Small intestine (tissue), 7 donors: ENCODE data around the gene HOXB7. TPM values are rescaled to one million over a fixed set of nuclear protein-coding genes. Genes with fewer than 3 reads are reported as not detected.

ENCODE experiments used
- DNase-seq, 2 donors: peaks; one replicate each; pipeline versions ENCODE4 v3.0.0 to v3.0.0-alpha.2; 2013
- FAIRE-seq: peaks from 2 replicates; lab custom pipeline; 2012; peaks lifted over from hg19 to GRCh38; lab: Jason Lieb, UNC
- H3K27ac ChIP-seq, 3 donors: one replicate each; pipeline ENCODE4 v1.5.1; 2013; ENCODE audit warnings: low read length in 2 of 3, mild to moderate bottlenecking in 2 of 3, control low read depth in 1 of 3, inconsistent platforms in 1 of 3, low read depth in 1 of 3, moderate library complexity in 1 of 3
- H3K27me3 ChIP-seq, 3 donors: one replicate each; pipeline ENCODE4 v1.6.1; 2013; ENCODE audit warnings: low read length in 3 of 3, inconsistent platforms in 1 of 3; ENCODE audit not compliant: control insufficient read depth in 3 of 3, insufficient read depth in 3 of 3
- H3K36me3 ChIP-seq, 3 donors: one replicate each; pipeline ENCODE4 v1.6.1; 2013; ENCODE audit warnings: low read length in 3 of 3, inconsistent platforms in 1 of 3, low read depth in 1 of 3, mild to moderate bottlenecking in 1 of 3, moderate library complexity in 1 of 3; ENCODE audit not compliant: control insufficient read depth in 3 of 3, insufficient read depth in 2 of 3
- H3K4me1 ChIP-seq, 3 donors: one replicate each; pipeline ENCODE4 v1.6.1; 2013; ENCODE audit warnings: low read length in 2 of 3, inconsistent platforms in 1 of 3, low read depth in 1 of 3, mild to moderate bottlenecking in 1 of 3, moderate library complexity in 1 of 3; ENCODE audit not compliant: control insufficient read depth in 3 of 3, insufficient read depth in 2 of 3
- H3K4me3 ChIP-seq, 3 donors: one replicate each; pipeline ENCODE4 v1.5.1; 2013; ENCODE audit warnings: low read length in 3 of 3, control low read depth in 1 of 3, inconsistent platforms in 1 of 3, low read depth in 1 of 3, mild to moderate bottlenecking in 1 of 3, moderate library complexity in 1 of 3
- H3K9me3 ChIP-seq, 2 donors: one replicate each; pipeline ENCODE4 v1.6.1; 2013; ENCODE audit warnings: low read depth in 1 of 2, low read length in 1 of 2; ENCODE audit not compliant: control insufficient read depth in 2 of 2, insufficient read depth in 1 of 2
- WGBS, 3 donors: extraction: QIAGEN DNeasy Blood & Tissue Kit; methylation state at CpG; one replicate each; pipeline ENCODE4 v1.1.7; 2013; 5-methylcytosine and 5-hydroxymethylcytosine counted together
- polyA plus RNA-seq, 4 donors: library from polyadenylated mRNA; stranded (reverse) in 3 of 4; unstranded in 1 of 4; fragments of 200-250 nt in 3 of 4; fragments of 120-200 nt in 1 of 4; gene quantifications; one replicate each; pipeline versions ENCODE4 v1.2.1 to v1.2.3, GENCODE V29; 2013
- donor health status: healthy with polysubstance abuse.
- donor health status: control.
- donor health status: control.
- donor health status: Bipolar disorder and iron deficiency.
- donor health status: healthy.

The HOXB7 gene
- polyA plus RNA-seq, 4 donors: 4.3 to 13.9 (median 4.9) TPM; not detected in 1

- DNase-seq: no peak
- 24 to 29% (median 28%) methylated on average over 7 of the region's 7 CpGs for WGBS, 3 donors
These were observed 31.4 kb downstream of the HOXB7 start for GRCh38 chr17:48579471-48579759.

GRCh38 chr17:48578616-48579470, 32.0 kb downstream of the HOXB7 start:
- Histone ChIP-seq H3K36me3 (peaks cover 0 to 12% (median 0%) of the 10 kb centered on the region in 3 donors), H3K27ac (peak overlapping the region in 2 of 3 donors; percentile 75 to 76), H3K4me3 (peak overlapping the region in 2 of 3 donors; percentile 43 to 53), H3K9me3 (no peaks in the 10 kb centered on the region), H3K4me1 (peaks cover 0 to 30% (median 2%) of the 10 kb centered on the region in 3 donors), H3K27me3 (peaks cover 6 to 96% (median 10%) of the 10 kb centered on the region in 3 donors)
- FAIRE-seq (no peak), DNase-seq (no peak)
- 6 to 17% (median 14%) methylated on average over 43 of the region's 43 CpGs for WGBS, 3 donors

More at GRCh38 chr17:48579471-48579759, 31.4 kb downstream of the HOXB7 start:
- Histone ChIP-seq H3K36me3 (peaks cover 0 to 10% (median 0%) of the 10 kb centered on the region in 3 donors), H3K27ac (peak overlapping the region in 2 of 3 donors; percentile 75 to 76), H3K27me3 (peaks cover 6 to 96% (median 10%) of the 10 kb centered on the region in 3 donors), H3K9me3 (no peaks in the 10 kb centered on the region), H3K4me3 (peak overlapping the region in 1 of 3 donors; percentile 43), H3K4me1 (peaks cover 0 to 26% (median 2%) of the 10 kb centered on the region in 3 donors)
- FAIRE-seq: no peak

- H3K27ac ChIP-seq: peak within 1 kb of the TSS in 2 of 3 donors; percentile 79 to 85
- peaks cover 0 to 30% (median 2%) of the 10 kb centered on the region in 3 donors for H3K4me1 ChIP-seq
- H3K27me3 ChIP-seq: peaks cover 6 to 96% (median 10%) of the 10 kb centered on the region in 3 donors
- 1 to 7% (median 7%) methylated on average over 25 to 58 of the region's 58 CpGs for WGBS, 3 donors
- H3K36me3 ChIP-seq: peaks cover 0 to 19% (median 0%) of the 10 kb centered on the region in 3 donors
- peak within 1 kb of the TSS; percentile 43 to 54 (median 53) for H3K4me3 ChIP-seq
- DNase-seq (peak in 1 of 2 donors; percentile 30), FAIRE-seq (no peak)
- H3K9me3 ChIP-seq: no peaks in the 10 kb centered on the region
These were observed 32.7 kb downstream of the HOXB7 start, which contains the start of gene HOXB4 for GRCh38 chr17:48577946-48578615. Gene HOXB4, minus strand, starts transcription at chr17:48578350. Its CDS starts 31 bp downstream, at chr17:48578319.

GRCh38 chr17:48577330-48577945, 33.4 kb downstream of the HOXB7 start:
- peaks cover 6 to 96% (median 7%) of the 10 kb centered on the region in 3 donors for H3K27me3 ChIP-seq
- WGBS, 3 donors: 1 to 3% (median 2%) methylated on average over 16 to 19 of the region's 19 CpGs
- H3K4me3 ChIP-seq: peak overlapping the region; percentile 33 to 54 (median 53)
- no peak for FAIRE-seq
- H3K36me3 ChIP-seq: peaks cover 0 to 24% (median 0%) of the 10 kb centered on the region in 3 donors
- H3K27ac ChIP-seq: peak overlapping the region in 2 of 3 donors; percentile 79 to 80
- peaks cover 0 to 31% (median 2%) of the 10 kb centered on the region in 3 donors for H3K4me1 ChIP-seq
- H3K9me3 ChIP-seq: no peaks in the 10 kb centered on the region
- DNase-seq: no peak

- Histone ChIP-seq H3K27me3 (peaks cover 4 to 96% (median 6%) of the 10 kb centered on the region in 3 donors), H3K4me3 (peak overlapping the region in 1 of 3 donors; percentile 33), H3K9me3 (no peaks in the 10 kb centered on the region), H3K4me1 (peaks cover 0 to 33% (median 2%) of the 10 kb centered on the region in 3 donors), H3K27ac (peak overlapping the region in 2 of 3 donors; percentile 84 to 85), H3K36me3 (peaks cover 0 to 28% (median 0%) of the 10 kb centered on the region in 3 donors)
- 10 to 28% (median 14%) methylated on average over 40 to 43 of the region's 43 CpGs for WGBS, 3 donors
- DNase-seq: no peak
- no peak for FAIRE-seq
These were observed 34.1 kb downstream of the HOXB7 start for GRCh38 chr17:48576479-48577309.

- Histone ChIP-seq H3K36me3 (peaks cover 0 to 36% (median 0%) of the 10 kb centered on the region in 3 donors), H3K27ac (peak overlapping the region in 2 of 3 donors; percentile 84 to 85), H3K4me1 (peaks cover 0 to 36% (median 2%) of the 10 kb centered on the region in 3 donors), H3K27me3 (peaks cover 3 to 96% (median 4%) of the 10 kb centered on the region in 3 donors), H3K9me3 (no peaks in the 10 kb centered on the region), H3K4me3 (peak overlapping the region in 1 of 3 donors; percentile 21)
- DNase-seq (no peak), FAIRE-seq (no peak)
- 16 to 30% (median 29%) methylated on average over 22 of the region's 22 CpGs for WGBS, 3 donors
These were observed 34.9 kb downstream of the HOXB7 start for GRCh38 chr17:48575673-48576478.

- no peak for DNase-seq
- Histone ChIP-seq H3K36me3 (peaks cover 0 to 42% (median 0%) of the 10 kb centered on the region in 3 donors), H3K27me3 (peaks cover 4 to 96% (median 5%) of the 10 kb centered on the region in 3 donors), H3K4me1 (peaks cover 0 to 34% (median 2%) of the 10 kb centered on the region in 3 donors), H3K9me3 (no peaks in the 10 kb centered on the region), H3K4me3 (peak overlapping the region in 1 of 3 donors; percentile 28), H3K27ac (peak overlapping the region in 2 of 3 donors; percentile 67 to 85)
- 19 to 35% (median 30%) methylated on average over 7 of the region's 7 CpGs for WGBS, 3 donors
- FAIRE-seq: no peak
These were observed 35.7 kb downstream of the HOXB7 start for GRCh38 chr17:48575066-48575582.
